GM18526 (cell line): ENCODE results near the gene RAB40C.

Experiments
- POLR2A ChIP-seq: IDR thresholded peaks from 3 replicates; pipeline ENCODE4 v1.6.1; 2011; ENCODE audit not compliant: insufficient read length; ENCODE audit errors: extremely low read depth

The RAB40C gene

DNA sequence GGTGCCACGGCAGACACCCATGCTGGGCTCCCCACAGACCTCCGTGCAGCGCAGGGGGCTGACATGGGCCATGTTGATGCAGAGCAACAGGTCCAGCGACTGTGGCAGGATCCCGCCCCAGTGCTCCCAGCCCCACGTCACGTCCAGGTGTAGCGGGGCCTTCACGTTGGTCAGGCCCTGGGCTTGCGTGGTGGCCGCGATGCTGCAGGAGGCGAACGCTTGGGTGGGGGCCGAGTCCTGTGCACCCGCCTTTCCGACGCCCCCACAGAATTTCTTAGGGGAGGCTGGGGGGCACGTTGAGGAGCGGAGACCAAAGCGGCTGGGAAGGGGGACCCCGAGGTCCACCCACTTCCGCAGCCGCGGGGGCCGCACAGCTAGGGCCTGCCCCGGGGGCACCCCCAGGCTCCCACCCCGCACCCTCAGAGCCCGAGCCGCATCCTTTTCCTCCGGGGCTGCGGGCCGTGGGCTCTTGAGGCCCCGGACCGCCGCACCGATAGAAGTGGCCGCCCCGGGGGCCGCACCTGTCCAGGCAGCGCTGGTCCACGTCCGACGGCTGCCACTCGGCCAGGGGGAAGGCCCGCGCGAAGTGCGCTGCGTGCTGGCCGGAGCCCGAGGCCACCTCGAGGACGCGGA is 45.8 kb downstream of the RAB40C start:
- TF ChIP-seq POLR2A: no peak

DNA sequence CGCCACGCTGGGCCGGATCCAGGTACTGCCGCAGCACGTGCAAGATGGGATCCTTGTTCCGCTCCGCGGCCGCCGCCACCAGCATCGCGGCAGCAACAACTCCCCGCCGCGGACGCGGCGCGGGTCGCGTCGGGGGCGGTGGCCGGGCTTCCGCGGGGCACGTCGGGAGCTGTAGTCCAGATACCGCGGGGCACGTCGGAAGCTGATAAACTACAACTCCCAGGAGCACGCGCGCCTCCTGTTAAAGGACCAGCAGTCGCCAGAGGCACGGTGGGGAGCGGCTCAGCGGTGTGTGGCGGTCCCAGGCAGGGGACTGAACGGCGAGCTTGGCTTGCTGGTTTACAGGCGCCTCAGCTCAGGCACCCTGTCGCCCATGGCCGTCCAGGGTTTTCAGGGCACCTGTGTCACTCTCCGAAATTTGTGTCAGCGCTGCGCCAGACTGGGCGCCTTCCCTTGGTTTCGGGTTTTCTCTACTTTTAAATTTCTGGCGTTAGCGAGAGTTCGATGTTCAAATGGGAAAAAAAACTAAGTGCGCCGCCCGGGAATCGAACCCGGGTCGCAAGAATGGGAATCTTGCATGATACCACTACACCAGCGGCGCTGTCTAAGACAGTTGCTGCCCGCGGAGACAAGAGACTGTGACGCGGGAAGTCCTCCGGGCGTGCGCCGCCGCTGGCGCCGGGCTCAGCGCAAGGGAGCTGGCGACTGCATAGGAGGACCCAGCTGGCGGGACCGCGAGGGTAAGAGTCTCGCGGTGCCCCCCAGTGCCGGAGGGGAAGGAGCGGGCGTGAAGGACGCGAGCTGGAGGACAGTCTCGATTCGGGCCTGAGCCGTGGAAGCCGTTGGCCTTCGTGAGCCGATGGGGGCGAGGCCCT is 46.6 kb downstream of the RAB40C start, which contains the start of gene METTL26:
METTL26 (minus strand) TSS at position 100 of the 875 bp plus-strand sequence; CDS start at position 85, 15 bp downstream.
- TF ChIP-seq POLR2A: peak; percentile 77

DNA sequence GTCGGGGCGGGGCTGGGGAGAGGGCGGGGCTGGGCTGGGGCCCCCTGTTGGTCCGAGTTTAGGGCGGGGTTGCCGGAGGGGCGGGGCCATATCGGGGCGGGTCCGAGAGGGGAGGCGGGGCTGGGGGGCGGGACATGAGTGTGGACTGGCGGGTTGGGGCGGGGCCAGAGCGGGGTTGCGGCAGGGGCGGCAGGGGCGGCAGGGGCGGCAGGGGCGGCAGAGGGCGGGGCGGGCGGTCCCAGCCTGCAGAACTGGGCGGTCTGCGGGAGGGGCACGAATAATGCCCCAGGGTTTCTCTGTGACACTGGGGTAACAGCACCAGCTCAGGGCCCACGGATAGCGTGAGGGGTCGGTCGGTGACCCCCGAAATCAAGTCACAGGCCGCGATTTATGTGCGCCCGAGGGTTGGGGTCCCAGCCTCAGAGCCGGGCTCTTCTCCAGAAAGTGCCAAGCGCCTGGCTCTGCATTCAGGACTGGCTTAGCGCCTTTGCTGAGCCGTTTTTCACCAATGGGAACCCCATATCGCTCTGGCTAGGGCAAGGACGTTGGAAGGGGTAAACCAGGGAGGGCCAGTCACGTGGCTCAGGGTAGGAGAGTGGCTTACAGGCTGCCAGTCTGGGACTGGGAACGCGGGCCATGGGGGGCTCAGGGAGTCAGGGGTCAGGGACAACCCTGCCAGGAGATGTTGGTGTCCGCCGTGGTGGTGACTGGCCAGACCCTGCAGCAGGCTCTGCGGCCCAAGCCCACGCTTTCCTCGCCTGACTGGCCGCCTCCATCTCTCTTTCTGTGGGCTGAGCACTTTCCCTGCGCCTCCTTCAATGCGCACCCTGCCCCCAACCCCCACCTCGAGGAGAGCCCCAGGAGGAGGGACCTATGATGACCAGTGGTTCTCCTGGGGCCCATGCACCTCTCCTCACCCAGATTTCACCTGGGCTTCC is 47.5 kb downstream of the RAB40C start:
- no peak for TF ChIP-seq POLR2A

DNA sequence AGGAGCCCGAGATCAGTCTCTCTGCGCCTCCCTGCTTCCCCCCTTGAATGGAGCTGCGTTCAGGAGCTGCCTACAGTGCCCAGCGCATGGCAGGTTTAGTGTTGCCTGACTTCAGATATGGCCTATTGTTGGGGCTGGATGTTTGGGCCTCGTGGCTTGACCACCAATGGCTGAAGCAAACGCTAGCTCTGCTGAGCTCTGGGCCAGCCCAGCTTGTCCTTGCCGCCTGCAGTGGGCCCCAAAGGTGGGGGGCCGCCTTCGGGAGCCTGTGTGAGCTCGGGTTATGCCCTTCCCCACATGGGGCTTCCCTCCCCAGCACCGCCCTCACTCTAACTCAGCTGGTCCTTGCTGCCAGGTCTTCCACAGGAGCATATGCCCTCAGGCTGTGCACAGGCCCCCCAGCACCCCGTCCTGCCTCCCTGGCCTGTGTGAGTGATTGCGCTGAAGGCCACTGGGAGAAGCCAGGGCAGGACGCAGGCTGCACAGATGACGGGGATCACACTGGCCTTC is 48.2 kb downstream of the RAB40C start:
- TF ChIP-seq POLR2A: no peak

DNA sequence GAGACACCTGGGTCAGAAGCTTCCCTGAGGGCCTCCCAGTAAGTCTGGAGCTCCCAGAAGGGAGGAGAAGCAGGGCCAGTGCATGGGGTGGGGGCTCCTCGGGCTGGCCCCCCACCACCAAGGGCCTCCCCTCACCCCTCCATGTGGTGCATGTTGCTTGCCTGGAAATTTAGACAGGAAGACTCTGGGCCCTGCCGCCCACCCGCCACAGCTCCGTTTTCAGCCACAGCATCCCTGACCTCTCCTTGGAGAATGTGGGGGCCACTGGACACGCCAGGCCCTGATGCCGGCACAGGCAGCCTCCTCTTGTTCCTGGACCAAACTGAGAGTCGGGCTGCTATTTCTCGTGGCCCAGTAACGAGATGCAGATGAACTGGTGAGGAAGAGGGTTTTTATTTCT is 49.0 kb downstream of the RAB40C start:
- no peak for TF ChIP-seq POLR2A

DNA sequence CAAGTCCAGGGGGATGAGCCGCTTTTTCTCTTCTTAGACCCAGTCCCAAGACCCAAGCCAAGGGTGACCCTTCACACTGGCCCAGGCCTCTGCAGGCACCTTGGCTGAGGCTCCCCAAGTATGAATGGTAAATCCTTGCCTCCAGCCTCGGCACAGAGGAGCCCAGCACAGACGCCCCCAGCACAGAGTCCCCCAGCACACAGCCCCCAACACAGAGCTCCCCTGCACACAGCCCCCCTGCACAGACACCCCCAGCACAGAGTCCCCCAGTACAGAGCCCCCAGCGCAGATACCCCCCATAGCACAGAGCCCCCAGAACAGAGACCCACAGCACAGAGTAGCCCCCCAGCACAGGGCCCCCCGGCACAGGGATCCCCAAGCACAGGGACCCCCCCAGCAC is 50.7 kb downstream of the RAB40C start:
- no peak for TF ChIP-seq POLR2A

DNA sequence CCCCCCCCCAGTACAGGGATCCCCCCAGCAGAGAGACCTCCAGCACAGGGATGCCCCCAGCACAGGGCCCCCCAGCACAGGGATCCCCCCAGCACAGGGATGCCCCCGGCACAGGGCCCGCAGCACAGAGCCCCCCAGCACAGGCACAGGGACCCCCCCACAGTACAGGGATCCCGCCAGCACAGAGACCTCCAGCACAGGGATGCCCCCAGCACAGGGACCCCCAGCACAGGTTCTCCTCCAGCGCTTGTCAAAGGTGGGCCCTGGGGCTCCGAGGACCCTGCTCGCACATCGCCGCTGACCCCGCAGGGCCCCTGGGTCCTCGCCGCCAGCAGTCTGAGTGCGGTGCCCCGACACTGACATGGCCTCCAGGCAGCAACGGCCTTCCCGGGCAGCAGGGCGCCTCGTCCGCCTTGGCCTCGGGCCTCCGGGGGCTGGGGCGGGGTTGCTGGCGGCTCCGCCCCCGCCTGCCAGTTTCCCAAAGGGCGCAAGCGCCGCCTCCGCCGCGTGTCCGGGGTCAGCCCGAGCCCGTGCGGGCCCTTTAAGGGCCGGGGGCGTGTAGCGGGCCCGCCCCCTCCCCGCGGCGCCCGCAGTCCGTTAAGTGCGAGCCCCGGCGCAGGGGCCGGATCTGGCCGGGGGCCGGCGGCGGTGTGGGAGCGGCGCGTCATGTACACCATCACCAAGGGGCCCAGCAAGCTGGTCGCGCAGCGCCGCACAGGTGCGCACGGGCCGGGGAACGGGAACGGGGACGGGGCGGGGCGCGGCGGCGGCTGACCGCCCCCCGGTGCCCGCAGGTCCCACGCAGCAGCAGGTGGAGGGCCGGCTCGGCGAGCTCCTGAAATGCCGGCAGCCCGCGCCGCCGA is 51.7 kb downstream of the RAB40C start, which contains the start of gene MCRIP2:
MCRIP2 (plus strand) TSS at position 503 of the 863 bp plus-strand sequence; CDS start at position 667, 164 bp downstream.
- TF ChIP-seq POLR2A: peak; percentile 76

DNA sequence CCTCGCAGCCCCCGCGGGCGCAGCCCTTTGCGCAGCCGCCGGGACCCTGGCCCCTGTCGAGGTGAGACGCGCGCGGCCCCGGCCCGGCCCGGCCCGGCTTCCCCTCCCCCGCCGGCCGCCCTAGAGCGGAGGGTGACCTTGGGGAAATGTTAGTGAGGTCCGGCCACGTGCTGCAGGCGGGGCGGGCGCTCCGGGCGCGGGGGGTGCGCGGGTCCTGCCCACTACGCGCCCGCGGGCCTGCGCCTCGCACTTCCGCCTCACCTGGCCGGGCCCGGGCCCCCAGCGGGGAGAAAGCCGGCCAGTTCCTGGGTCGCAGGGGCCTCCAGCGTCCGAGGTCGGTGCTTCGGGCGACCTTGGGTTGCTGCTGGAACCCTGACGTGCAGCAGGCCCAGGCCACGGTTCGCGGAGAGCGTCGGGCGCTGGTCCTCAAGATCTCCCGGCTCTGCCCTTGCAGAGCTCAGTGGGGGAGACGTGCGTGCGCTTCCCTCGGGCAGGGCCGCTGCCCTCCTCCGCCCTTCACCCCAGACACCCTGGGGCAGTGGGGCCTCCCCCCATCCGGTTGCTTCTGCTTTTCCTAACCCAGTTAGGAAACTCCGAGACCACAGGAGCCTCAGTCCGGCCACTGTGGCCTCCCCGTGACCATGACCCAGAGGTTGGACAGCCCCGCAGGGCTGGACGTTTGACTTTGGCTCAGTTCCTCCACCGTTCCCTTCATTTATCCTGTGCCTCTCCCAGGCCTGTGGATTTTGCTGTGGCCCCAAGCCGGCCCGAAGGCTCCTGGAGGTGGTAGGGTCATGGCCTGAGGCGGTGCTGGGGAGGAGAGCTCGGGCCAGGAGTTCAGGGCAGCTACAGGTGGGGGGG is 52.6 kb downstream of the RAB40C start:
- TF ChIP-seq POLR2A: peak; percentile 36

DNA sequence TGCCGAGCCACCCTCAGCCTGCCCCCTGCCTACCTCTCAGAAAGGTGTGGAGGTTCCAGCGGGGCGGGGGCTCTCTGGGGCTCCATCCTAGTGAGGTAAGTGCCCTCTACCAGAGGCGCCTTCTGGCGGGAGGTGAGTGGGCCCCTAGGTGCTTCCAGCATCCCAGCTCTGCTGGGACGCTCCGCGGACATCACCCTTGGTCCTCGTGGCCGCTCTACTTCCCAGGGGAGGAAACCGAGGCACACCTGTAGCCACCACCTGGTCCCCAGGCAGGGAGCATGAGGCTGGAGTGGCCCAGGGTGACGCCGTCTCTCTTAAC is 53.1 kb downstream of the RAB40C start:
- TF ChIP-seq POLR2A: no peak

DNA sequence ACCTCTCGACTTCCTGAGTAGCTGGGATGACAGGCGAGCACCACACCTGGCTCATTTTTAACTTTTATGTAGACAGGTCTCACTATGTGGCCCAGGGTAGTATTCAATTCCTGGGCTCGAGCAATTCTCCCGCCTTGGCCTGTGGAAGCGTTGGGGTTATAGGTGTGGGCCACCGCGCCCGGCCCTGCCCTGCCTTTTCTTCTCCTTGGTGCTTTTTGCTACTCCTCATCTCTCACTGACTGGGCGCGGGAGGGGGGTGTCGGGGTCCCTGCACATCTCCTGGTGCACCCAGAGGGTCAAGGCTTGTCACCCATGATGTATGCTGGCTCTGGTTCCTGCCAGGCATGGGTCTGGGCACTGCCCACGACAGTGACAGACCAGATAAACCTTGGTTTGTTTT is 54.7 kb downstream of the RAB40C start:
- no peak for TF ChIP-seq POLR2A

DNA sequence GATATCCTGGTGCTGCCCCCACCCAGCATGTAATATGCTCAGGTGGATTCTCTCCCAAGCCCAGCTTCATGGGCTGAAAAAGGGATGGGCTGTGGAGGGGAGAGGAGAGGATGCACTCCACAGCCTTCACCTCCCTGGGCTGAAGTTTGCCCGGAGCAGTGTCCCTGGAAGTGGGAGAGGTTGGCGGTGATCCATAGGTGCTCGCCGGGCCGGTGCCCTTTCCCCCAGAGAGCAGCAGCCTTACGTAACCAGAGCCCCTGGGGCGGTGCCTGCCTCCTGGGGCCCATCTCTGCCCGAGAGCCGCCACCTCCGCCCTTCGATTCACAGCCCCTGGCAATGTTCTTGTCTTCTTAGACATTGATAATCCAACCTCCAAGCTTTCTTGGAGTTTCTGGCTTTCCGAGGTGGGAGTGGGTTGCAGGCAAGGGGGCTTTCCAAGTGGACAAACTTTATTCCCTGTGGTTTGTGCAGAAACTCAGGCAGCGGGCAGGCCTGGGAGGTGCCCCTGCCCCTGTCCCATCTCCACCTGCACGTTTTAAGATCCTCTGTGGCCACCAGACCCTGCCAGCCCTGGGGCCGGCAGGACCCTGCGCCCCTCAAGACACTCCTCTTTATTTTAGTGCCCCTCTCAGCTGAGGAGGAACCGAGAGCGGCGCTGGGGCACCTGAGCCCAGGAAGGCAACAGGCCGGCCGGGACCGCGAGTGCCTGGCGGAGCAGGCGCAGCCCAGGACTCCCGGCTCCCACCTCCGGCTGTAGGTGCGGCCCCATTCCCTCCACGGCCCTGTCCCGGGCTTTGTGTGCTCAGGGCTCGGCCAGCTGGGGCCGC is 56.2 kb downstream of the RAB40C start:
- TF ChIP-seq POLR2A: no peak

DNA sequence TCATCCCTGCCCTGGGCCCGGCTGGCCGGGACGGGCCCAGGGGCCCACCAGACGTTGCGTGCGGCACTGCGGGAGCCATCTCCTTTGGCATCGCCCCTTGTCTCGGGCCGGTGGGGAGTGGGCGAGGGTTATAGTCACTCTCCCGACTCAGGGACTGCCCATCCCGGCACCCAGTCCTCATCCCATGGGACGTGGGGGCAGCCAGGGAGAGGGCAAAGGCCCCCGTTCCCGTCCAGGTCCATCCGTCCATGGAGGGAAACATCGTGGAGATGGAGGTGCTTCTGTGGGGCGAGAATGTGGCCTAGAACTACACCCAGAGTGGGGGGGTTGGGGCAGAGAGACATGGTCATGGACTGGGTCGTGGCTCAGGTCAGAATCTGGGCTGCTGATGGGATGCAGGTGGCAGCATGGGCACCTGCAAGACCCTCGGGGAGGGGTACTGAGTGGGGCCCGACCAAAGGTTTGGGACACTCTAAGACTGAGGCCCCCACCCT is 56.9 kb downstream of the RAB40C start:
- TF ChIP-seq POLR2A: no peak
